SK-N-SH treated with all-trans-retinoic acid at 6 μM for 48 hours (cell line): ENCODE results near the gene ZNFX1.

Experiments
- ATAC-seq: fragments of 200-7000 bp; cut with Tn5 transposase; 3 replicates; pipeline ENCODE4 v1.9.1; 2020; ENCODE audit warnings: mild to moderate bottlenecking, moderate library complexity
- BACH2 ChIP-seq: fragments of 250-450 bp; sonication (Bioruptor Pico); IDR thresholded peaks from 2 replicates; pipeline ENCODE4 v1.9.0; 2021; ENCODE audit warnings: mild to moderate bottlenecking, borderline replicate concordance
- CREB5 ChIP-seq: fragments of 250-450 bp; sonication (Bioruptor Pico); IDR thresholded peaks from 2 replicates; pipeline ENCODE4 v1.5.1; 2020; ENCODE audit warnings: low read depth, mild to moderate bottlenecking, moderate library complexity
- CSRNP3 ChIP-seq: fragments of 250-450 bp; sonication (Bioruptor Pico); IDR thresholded peaks from 2 replicates; pipeline ENCODE4 v1.5.1; 2021; ENCODE audit warnings: mild to moderate bottlenecking, moderate library complexity
- ESRRG ChIP-seq: fragments of 250-450 bp; sonication (Bioruptor Pico); IDR thresholded peaks from 2 replicates; pipeline ENCODE4 v1.6.1; 2021; ENCODE audit warnings: mild to moderate bottlenecking
- GLIS3 ChIP-seq: fragments of 250-450 bp; sonication (Bioruptor Pico); IDR thresholded peaks from 2 replicates; pipeline ENCODE4 v1.5.0; 2020; ENCODE audit warnings: mild to moderate bottlenecking, moderate library complexity
- ISL1 ChIP-seq: fragments of 250-450 bp; sonication (Bioruptor Pico); IDR thresholded peaks from 2 replicates; pipeline ENCODE4 v2.1.2; 2022; ENCODE audit warnings: mild to moderate bottlenecking, moderate library complexity
- OSR1 ChIP-seq: fragments of 250-450 bp; sonication (Bioruptor Pico); IDR thresholded peaks from 2 replicates; pipeline ENCODE4 v1.8.0; 2022; ENCODE audit warnings: moderate library complexity, mild to moderate bottlenecking, inconsistent platforms
- PPARA ChIP-seq: fragments of 250-450 bp; sonication (Bioruptor Pico); IDR thresholded peaks from 2 replicates; pipeline ENCODE4 v1.5.0; 2020; ENCODE audit warnings: mild to moderate bottlenecking, borderline replicate concordance
- RARB ChIP-seq: fragments of 250-450 bp; sonication (Bioruptor Pico); IDR thresholded peaks from 2 replicates; pipeline ENCODE4 v1.8.0; 2021; ENCODE audit warnings: mild to moderate bottlenecking, moderate library complexity
- SNAI2 ChIP-seq: fragments of 250-450 bp; sonication (Bioruptor Pico); IDR thresholded peaks from 2 replicates; pipeline ENCODE4 v1.5.0; 2020; ENCODE audit warnings: mild to moderate bottlenecking, moderate library complexity
- TCF4 ChIP-seq: fragments of 250-450 bp; sonication (Bioruptor Pico); IDR thresholded peaks from 2 replicates; pipeline ENCODE4 v1.8.0; 2021; ENCODE audit warnings: mild to moderate bottlenecking, moderate library complexity, borderline replicate concordance
- TOX ChIP-seq: fragments of 250-450 bp; sonication (Bioruptor Pico); IDR thresholded peaks from 2 replicates; pipeline ENCODE4 v1.8.0; 2021; ENCODE audit warnings: mild to moderate bottlenecking, moderate library complexity, borderline replicate concordance
- TSHZ2 ChIP-seq: fragments of 250-450 bp; sonication (Bioruptor Pico); IDR thresholded peaks from 2 replicates; pipeline ENCODE4 v1.5.0; 2020; ENCODE audit warnings: mild to moderate bottlenecking, moderate library complexity
- ZC3H10 ChIP-seq: fragments of 250-450 bp; sonication (Bioruptor Pico); IDR thresholded peaks from 2 replicates; pipeline ENCODE4 v1.5.1; 2021; ENCODE audit warnings: mild to moderate bottlenecking, moderate library complexity
- ZFP30 ChIP-seq: fragments of 450-650 bp; formaldehyde crosslinking; IDR thresholded peaks from 2 replicates; pipeline ENCODE4 v1.5.0; 2022; ENCODE audit warnings: mild to moderate bottlenecking, moderate library complexity
- ZNF565 ChIP-seq: fragments of 450-650 bp; formaldehyde crosslinking; conservative IDR thresholded peaks from 2 replicates; pipeline ENCODE4 v1.5.0; 2020; ENCODE audit warnings: low read depth, mild to moderate bottlenecking, moderate library complexity
- ZNF70 ChIP-seq: fragments of 450-650 bp; formaldehyde crosslinking; IDR thresholded peaks from 2 replicates; pipeline ENCODE4 v1.5.0; 2020; ENCODE audit warnings: mild to moderate bottlenecking, moderate library complexity
- ZNF8 ChIP-seq: fragments of 450-650 bp; formaldehyde crosslinking; IDR thresholded peaks from 2 replicates; pipeline ENCODE4 v1.5.0; 2020; ENCODE audit warnings: mild to moderate bottlenecking, moderate library complexity
- TF ChIP-seq, protein P1 (sequence below): fragments of 250-450 bp; sonication (Bioruptor Pico); IDR thresholded peaks from 2 replicates; pipeline ENCODE4 v1.8.0; 2021; ENCODE audit warnings: low read depth, mild to moderate bottlenecking, moderate library complexity, borderline replicate concordance

ZNFX1 gene

GRCh38 chr20:49324306-49324705, 46.4 kb upstream of the ZNFX1 start (continued):
- TF ChIP-seq CREB5 (CRISPR knock-in tag) (no peak), ZFP30 (no peak), ESRRG (no peak), TCF4 (CRISPR knock-in tag) (no peak), GLIS3 (CRISPR knock-in tag) (no peak), ZNF565 (CRISPR knock-in tag) (no peak), ISL1 (CRISPR knock-in tag) (no peak), SNAI2 (no peak), ZNF8 (CRISPR knock-in tag) (no peak), BACH2 (CRISPR knock-in tag) (no peak), OSR1 (no peak)
- TF ChIP-seq, protein P1, sequence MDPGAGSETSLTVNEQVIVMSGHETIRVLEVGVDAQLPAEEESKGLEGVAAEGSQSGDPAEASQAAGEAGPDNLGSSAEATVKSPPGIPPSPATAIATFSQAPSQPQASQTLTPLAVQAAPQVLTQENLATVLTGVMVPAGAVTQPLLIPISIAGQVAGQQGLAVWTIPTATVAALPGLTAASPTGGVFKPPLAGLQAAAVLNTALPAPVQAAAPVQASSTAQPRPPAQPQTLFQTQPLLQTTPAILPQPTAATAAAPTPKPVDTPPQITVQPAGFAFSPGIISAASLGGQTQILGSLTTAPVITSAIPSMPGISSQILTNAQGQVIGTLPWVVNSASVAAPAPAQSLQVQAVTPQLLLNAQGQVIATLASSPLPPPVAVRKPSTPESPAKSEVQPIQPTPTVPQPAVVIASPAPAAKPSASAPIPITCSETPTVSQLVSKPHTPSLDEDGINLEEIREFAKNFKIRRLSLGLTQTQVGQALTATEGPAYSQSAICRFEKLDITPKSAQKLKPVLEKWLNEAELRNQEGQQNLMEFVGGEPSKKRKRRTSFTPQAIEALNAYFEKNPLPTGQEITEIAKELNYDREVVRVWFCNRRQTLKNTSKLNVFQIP (CRISPR knock-in tag), result no peak

DNA sequence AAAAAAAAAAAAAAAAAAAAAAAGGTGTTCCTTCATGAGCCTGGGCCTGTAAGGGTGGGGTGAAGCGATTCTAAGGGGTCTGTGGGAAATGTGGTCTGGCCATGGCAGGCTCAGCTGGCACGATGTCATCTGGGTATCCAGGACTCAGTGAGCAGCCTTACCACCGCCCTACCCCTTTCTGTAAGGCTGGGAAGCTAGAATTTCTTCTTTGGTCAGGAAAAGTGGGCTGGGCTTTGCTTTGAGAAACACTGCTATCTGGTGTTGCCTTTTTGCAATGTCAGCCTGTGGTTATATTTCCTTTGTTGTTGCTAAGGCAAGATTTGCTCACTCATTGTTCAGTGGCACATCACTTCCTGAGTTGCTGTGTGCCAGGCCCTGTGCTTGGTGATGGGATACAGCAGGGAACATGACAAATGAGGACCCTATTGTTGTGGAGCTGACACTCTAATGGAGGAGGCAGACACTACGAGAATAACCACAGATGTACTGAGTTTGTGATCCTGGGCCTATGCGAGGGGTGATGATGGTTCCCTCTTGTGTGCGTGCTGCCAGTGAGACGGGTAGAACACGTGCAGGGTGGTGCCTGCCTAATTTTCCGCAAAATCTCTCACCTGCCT, 45.9 kb upstream of the ZNFX1 start:
- peak; percentile 79 for ATAC-seq
- TF ChIP-seq PPARA (CRISPR knock-in tag) (no peak), ZC3H10 (CRISPR knock-in tag) (no peak), BACH2 (CRISPR knock-in tag) (no peak), ZNF565 (CRISPR knock-in tag) (no peak), TOX (no peak), ZNF8 (CRISPR knock-in tag) (no peak), OSR1 (no peak), ZFP30 (no peak)
- TF ChIP-seq, protein P1 (CRISPR knock-in tag), result no peak

GRCh38 chr20:49320460-49320859, 42.6 kb upstream of the ZNFX1 start:
- TF ChIP-seq ZNF565 (CRISPR knock-in tag), result no peak
- no peak for TF ChIP-seq RARB (CRISPR knock-in tag)
- TF ChIP-seq ZFP30, result no peak
- TF ChIP-seq TOX, result no peak

DNA sequence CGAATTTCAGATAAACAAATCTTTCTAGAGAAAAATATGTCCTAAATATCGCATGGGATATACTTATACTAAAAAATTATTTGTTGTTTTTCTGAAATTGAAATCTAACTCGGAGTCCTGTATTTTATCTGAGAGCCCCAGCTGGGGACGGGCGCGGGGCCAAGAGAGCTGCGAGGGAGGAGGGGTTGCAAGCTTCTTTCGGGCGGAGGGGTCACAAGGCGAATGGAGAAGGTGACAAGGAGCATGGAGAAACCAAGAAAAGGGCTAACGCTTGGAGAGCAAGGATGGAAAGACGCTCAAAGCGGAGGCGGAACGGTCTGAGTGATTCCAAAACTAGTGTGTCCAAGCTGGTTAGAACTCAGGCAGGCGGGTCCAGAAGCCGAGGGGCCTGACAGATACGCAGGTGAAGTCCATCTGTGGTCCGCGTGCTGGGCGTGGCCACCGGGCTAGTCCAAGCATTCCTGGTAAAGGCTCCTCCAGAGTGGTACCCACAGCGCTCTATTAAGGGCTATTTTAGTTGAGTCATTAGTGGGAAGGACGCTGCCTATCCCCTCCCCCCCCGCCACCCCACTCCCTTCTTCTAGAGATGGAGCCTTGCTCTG, 41.5 kb upstream of the ZNFX1 start:
- TF ChIP-seq, protein P1 (CRISPR knock-in tag), result no peak
- no peak for ATAC-seq

More at GRCh38 chr20:49320460-49320859, 42.6 kb upstream of the ZNFX1 start:
- ATAC-seq, result peak; percentile 84

GRCh38 chr20:49318430-49319207, 40.8 kb upstream of the ZNFX1 start:
- peak; percentile 28 for ATAC-seq
- no peak for TF ChIP-seq GLIS3 (CRISPR knock-in tag)
- no peak for TF ChIP-seq PPARA (CRISPR knock-in tag)
- TF ChIP-seq ZC3H10 (CRISPR knock-in tag), result no peak
- TF ChIP-seq TSHZ2, result no peak
- TF ChIP-seq ZFP30, result no peak
- TF ChIP-seq TCF4 (CRISPR knock-in tag), result no peak
- TF ChIP-seq, protein P1 (CRISPR knock-in tag), result no peak
- no peak for TF ChIP-seq ZNF70
- TF ChIP-seq CSRNP3 (CRISPR knock-in tag), result no peak
- no peak for TF ChIP-seq ISL1 (CRISPR knock-in tag)
